T47D (cell line): ENCODE data around the gene CNOT4.
A peak's percentile ranks its signal among the peaks of the same experiment; 100 is the strongest.

Source experiments
- DNase-seq, 2 experiments: peaks; one replicate each; pipeline versions ENCODE4 v3.0.0 to v3.0.0-alpha.2; 2011 to 2012; ENCODE audit warnings: low read depth in 1 of 2, low spot score in 1 of 2
- JUND ChIP-seq: IDR thresholded peaks from 2 replicates; pipeline ENCODE4 v1.6.1; 2012; ENCODE audit warnings: low read depth
- in situ Hi-C: cut with HindIII; loops from 2 replicates; pipeline ENCODE4 v1.10.0; 2016; ENCODE audit warnings: low sequenced_read_pairs, low pct_unique_long_range_greater_than_20kb

CNOT4 gene

DNA sequence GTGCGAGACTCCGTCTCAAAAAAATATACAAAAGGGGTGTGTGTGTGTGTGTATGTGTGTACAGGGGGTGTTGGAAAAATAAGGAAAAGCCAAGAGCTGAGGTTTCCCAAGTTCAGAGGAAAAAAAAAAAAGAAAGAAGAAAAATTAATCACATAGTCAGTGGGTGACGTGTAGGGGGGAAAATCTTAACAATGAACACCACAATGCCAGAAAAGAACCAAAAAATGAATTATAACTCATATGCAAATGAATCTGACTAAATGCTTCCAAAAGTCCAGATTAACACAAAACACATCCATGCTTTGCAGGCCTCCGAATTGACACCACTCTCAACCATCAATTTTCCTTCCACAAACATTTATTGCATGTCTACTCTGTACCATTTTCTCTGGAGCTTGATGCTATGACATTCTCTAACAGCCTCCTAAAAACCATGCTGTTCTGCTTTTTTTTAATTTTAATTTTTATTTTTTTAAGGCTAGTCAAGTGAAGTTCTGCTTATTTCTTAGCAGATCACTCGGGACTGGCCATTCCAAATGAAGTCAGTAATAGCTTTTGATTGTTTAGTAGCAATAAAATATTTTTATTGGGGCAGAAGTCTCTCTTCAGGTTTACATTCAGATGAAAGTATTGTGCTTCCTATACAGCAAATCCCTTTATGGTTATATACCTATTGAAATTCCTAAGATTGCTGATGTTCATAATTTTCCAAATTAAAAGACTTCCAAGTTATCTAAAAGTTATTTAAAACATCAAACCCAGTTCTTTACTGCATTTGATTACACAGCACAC is 133.8 kb downstream of the CNOT4 start:
- in situ Hi-C loops: no loop called here
- TF ChIP-seq JUND: no peak
- no peak for DNase-seq

DNA sequence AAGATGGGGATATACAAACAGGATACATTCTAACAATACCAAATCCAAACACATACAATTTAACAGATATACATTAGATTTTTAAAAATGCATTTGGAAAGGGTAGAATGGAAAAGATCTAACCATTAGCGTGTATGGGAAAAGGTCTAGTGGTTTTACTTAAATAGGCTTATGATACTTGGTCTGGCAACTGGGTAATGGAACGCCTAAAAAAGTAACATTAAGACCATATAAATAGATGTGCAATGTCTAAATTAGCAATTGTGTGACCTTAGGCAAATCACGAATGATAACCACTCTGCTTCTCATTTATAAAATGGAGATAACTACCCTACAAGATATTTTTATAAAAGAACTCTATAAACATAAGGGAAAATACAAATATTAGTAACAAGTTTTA is 135.2 kb downstream of the CNOT4 start:
- DNase-seq: no peak
- in situ Hi-C loops: no loop called here
- no peak for TF ChIP-seq JUND

DNA sequence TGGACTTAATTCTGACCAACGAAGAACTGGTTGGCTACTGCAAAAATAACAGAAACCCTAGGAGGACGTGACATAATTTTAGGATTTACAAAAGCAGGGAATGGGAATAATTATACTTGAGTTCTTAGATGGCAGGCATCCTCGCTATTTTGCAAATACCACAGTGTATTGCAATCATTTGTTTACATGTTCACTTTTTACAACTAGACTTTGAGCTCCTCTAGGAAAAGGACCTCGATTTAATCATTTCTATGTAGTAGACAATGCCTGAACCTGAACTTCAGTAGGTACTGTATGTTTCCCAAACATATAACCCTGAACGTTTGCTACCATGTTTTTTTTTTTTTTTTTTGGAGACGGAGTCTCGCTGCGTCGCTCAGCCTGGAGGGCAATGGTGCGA is 137.7 kb downstream of the CNOT4 start:
- TF ChIP-seq JUND: no peak
- in situ Hi-C loops: no loop called here
- DNase-seq: no peak

DNA sequence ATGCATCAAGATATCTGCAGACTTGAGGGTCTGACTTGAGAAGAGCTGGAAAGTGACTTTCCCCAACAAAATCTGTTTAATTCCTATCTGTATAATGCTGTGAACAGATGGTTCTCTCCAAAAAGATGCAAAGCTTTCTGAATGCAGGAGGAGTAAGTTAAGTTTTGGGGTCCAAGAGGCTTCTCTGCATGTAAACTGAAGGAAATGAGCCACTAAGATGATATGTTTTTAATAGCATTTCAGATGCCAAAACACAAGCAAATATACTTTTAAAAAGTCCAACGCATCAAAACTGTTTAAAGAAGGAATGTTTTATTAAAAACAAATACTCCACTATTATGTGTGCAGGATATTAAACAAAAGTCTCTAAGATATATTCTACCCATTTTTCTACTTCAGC is 139.2 kb downstream of the CNOT4 start:
- in situ Hi-C loops: no loop called here
- TF ChIP-seq JUND: no peak

DNA sequence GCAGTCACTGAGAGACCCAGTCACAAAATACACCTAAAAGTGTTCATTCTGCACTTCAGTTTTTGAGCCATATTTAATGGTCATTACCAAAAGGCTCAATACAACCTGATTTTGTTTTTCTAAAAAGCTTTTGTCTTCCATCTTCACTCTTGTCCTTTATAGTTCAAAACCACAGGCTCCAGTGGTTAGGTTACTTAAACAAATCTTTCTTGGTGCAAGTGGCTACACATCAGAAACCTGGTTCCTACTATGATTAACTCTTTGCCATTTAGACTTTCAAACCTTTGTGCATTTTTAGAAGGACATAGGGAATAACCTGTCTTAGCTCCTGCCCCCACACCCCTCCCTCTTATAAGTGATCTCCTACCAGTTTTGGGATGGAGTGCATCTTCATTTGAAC is 140.5 kb downstream of the CNOT4 start:
- TF ChIP-seq JUND: no peak
- in situ Hi-C loops: no loop called here
- DNase-seq: no peak

More for the DNA sequence above, 139.2 kb downstream of the CNOT4 start:
- no peak for DNase-seq

DNA sequence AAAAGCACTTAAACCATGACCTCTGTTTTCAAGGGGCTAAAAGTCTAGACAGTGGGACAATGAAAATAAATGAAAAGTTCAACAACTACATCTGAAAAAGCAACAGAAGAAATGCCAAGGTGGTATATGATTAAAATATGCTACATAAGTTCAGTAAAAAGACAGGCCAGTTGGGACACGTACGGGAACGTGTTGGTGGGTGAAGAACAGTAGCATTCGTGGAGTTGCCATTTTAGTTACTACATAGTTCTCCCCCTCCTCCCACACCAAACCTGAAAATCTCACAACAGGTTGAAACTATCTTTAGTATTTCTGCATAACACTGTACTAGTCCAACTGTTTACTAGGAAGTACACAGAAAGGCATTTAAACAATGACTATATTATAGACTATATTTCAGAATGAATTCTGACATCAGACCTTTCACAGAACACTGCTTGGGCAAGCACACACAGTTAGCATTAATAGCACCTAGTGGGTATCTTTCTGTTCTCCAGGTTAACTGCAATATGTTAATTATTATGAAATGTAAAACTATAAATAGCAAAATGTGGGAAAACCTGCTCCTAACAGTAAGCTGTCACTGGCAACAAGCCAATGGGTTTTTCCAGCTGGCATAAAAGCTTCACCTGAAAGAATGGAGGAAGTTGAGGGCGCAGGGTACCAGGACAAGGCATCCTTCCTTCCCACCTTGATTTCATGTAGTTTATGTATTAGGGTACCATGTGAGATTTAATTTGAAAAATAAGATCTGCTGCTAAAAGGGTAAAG is 141.3 kb downstream of the CNOT4 start:
- in situ Hi-C loops: no loop called here
- no peak for TF ChIP-seq JUND
- peak in 1 of 2 experiments; percentile 36 for DNase-seq

DNA sequence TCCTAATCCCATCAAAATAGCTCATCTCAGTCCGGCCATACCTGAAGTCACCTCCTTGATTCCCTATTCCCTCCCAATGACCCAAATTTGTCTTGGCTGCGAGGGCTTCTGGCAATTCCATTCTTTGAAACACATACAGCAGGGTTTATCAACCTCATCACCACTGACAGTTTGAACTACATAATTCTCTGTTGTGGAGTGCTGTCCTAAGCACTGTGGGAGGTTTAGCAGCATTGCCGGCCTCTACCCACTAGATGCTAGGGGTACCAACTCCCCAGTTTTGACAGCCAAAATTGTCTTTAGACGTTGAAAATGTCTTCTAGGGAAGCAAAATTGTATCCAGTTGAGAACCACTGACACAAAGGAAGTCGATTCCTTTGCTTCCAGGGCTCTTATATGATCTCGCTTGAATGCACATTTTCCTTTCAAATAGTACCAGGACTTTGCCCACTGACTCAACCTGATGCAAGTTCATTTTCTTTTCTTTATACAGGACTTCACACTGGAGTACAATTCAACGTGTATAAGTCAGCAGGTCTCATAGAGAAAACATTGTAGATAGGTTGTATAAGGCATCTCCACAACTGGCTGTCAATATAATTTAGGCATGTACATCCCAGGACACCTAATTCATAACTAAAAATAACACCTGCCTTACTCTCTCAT is 142.9 kb downstream of the CNOT4 start:
- in situ Hi-C loops: no loop called here
- DNase-seq: no peak
- TF ChIP-seq JUND: no peak

DNA sequence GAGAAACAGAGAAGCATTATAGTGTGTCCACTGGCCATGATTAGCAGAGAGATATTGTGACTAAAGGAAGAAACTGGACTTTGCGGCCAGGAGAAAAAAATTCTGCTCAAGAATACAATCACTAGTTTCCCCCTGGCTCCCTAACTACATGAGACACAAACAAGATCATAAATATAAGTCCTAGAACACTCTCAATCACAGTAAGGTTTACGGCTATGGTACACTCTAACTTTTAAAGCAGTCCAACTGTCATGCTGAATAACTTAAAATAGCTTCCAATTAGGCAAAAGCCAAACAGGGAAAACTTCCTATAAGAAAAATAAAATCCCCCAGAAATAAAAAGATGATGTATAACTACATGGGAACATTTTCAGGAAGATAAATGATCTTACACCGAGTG is 144.2 kb downstream of the CNOT4 start:
- DNase-seq: no peak
- in situ Hi-C loops: no loop called here
- TF ChIP-seq JUND: no peak

DNA sequence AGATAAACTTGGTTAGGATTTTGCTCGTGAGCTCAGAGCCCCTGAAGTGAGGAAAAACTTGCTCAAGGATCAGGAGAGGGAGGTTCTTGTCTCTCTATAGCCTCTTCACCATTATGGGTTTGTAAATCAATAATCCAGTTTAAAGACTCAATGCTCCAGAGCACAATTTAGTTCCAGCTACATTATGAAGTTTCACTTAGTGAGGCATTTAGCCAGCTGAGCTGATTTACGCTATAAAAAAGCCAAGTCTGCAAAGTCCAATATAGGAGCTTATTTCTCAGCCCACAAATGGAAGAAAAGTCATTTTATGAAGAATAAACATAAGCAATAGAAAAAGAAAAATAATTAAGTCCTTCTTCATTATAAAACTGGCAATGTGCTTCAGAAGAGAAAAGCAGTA is 145.7 kb downstream of the CNOT4 start:
- TF ChIP-seq JUND: no peak
- DNase-seq: no peak
- in situ Hi-C loops: no loop called here

DNA sequence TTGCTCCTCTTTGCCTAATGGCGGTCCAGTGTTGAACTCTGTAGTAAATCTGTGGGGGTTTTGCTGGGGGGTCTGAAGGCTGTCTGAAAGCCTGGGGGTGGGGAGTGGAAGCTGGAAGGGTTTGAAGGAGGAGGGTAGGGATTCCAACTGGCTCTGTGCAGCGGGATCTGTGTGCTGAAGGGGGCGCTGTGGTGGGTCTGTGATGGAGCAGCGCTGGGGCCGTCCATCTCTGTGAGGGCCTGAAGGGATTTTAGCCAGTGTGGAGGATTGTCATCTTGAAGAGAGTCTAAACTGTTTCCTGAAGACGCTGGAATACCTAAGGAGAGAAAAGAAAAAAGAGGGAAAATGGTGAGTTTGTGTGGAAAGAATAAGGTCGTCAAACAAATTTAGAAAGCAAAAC is 147.0 kb downstream of the CNOT4 start:
- TF ChIP-seq JUND: no peak
- in situ Hi-C loops: no loop called here
- DNase-seq: no peak

DNA sequence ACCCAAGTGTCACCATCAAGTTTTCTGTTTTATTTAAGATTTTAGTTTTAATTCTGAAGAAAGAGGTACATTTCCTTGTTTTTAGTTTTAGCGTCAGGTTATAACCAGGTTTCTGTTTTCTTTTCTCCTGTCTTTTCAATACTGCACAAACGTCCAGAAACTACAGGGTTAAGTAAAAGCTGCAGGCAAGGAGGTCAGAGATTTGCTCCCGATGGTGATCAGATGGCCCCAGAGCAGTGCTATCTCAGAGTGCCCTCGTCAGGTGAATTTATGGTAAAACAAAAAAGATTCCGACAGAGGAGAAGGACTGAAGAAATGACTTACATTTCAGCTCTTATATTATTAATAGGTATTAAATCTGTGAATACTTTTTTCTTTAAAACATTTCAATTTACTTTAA is 148.1 kb downstream of the CNOT4 start:
- DNase-seq: no peak
- in situ Hi-C loops: no loop called here
- TF ChIP-seq JUND: no peak

DNA sequence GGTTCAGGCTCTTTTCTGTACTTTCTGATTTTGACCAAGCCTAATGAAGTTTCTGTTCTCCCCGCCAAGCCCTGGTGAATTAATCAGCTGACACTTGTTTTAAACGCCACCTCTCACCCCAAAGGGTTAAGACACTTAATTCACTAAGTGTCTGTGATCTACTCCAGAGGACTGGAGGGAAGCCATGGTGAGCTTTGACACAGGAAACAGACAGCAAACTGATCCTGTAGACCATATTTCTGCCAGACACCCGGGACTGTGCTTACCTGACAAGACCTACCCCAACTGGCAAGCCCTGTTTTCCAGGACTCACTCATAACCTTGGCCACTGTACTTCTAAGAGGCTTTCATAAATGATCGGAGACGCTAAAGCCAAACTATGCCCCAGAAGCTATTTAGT is 150.3 kb downstream of the CNOT4 start:
- DNase-seq: no peak
- in situ Hi-C loops: no loop called here
- no peak for TF ChIP-seq JUND
